GM10266 (cell line): ENCODE measurements around the gene FILIP1L.

ENCODE experiments used
- DNase-seq: peaks from one replicate; pipeline ENCODE4 v3.0.0; 2012; ENCODE audit errors: extremely low spot score
- TF ChIP-seq, protein P1 (sequence below): IDR thresholded peaks from 2 replicates; pipeline ENCODE4 v1.5.1; 2012; ENCODE audit warnings: mild to moderate bottlenecking, low read depth; ENCODE audit not compliant: control insufficient read depth, insufficient read depth; ENCODE audit errors: missing control alignments

FILIP1L gene

DNA sequence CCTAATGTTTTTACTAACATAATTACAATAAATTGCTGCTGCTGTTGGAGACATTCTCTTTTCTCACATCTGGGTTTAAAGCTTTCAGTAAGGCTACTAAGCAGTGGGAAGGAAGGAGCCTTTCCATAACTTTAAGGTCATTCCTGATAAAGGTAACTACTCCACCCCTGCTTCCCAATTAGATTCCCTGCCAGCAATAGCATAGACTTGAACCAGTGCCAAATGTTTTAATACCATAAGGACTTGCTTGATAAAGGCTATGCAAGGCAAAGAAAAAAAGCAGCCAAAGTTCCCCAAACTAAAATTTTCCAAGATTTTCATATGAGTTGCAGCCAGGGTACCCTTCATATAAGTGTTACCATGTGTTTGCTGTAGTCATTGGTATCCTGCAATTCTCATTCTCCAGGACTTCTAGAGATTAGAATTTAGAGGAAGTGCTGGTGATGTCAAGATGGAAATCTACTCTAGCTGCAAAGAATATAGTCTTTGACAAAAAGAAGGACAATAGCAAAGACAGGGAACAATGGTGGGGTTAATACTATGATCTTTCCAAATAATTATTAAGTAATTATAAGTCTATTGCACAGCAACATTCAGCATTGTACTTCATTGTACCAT lies 106.1 kb downstream of the FILIP1L start:
- TF ChIP-seq, protein P1, sequence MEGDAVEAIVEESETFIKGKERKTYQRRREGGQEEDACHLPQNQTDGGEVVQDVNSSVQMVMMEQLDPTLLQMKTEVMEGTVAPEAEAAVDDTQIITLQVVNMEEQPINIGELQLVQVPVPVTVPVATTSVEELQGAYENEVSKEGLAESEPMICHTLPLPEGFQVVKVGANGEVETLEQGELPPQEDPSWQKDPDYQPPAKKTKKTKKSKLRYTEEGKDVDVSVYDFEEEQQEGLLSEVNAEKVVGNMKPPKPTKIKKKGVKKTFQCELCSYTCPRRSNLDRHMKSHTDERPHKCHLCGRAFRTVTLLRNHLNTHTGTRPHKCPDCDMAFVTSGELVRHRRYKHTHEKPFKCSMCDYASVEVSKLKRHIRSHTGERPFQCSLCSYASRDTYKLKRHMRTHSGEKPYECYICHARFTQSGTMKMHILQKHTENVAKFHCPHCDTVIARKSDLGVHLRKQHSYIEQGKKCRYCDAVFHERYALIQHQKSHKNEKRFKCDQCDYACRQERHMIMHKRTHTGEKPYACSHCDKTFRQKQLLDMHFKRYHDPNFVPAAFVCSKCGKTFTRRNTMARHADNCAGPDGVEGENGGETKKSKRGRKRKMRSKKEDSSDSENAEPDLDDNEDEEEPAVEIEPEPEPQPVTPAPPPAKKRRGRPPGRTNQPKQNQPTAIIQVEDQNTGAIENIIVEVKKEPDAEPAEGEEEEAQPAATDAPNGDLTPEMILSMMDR, result no peak
- no peak for DNase-seq

- no peak for DNase-seq
- TF ChIP-seq, protein P1, result no peak
Measured at GRCh38 chr3:100007313-100007712, 107.0 kb downstream of the FILIP1L start.

GRCh38 chr3:100006570-100007271 lies 107.6 kb downstream of the FILIP1L start:
- DNase-seq, result no peak
- TF ChIP-seq, protein P1, result no peak

- DNase-seq, result no peak
- TF ChIP-seq, protein P1, result no peak
Measured at GRCh38 chr3:100005665-100006393, 108.5 kb downstream of the FILIP1L start.

GRCh38 chr3:100004931-100005330 lies 109.4 kb downstream of the FILIP1L start:
- TF ChIP-seq, protein P1, result no peak
- DNase-seq, result no peak

DNA sequence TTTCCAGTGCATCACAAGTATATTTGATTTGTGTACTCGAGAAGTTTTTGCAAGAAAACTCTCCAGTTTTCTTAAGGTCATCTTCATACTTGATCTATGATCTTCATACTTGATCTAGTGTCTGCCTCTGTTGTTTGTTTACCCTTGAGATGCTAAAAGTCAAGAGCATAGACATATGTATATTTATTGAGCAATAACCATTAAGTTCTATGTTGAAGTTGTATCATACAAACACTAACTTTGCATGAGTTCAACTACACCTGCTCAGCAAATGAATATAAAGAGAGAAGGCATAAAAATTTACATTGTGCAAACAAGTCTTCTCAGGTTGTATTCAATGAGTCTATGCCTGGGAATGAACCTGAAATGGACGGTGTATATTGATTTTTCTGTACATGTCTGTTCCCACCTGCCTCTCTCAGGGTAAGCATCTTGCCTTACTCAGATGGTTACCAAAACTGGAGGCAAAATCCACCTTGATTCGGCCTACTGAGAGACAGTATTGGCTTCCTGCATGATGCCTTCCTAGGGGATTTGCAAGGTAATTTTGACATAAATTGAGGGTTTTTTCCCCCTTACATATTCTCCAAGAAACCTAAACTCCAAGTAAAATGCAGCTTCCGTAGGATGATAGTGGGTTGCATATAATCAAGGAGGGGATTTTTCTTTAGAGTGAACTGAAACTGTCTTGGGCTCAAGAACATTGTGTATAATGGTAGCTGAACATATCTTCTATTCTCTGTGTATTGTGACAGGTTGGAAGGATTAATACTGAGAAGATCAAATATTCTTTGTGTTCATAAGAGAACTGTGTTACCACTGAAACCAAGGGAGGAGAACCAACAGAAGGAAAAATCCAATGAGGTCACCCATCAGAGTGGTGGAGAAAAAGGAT lies 110.4 kb downstream of the FILIP1L start:
- TF ChIP-seq, protein P1, result no peak
- DNase-seq, result no peak
